ENCODE data around the gene UTP3. TPM values are rescaled to one million over a fixed set of nuclear protein-coding genes. Genes with fewer than 3 reads are reported as not detected.
"Not testable (repeated sequence)": the region's sequence is repeated elsewhere in the genome, so short reads cannot be mapped to it uniquely, and the experiment has no call there.

The UTP3 gene
- total RNA-seq, 1 donor from 2014 or later, result 14.4 TPM

- no peak for DNase-seq (ENCODE audit: low spot score)
These were observed 26.8 kb downstream of the UTP3 start for GRCh38 chr4:70715097-70715496.

- DNase-seq (ENCODE audit: low spot score), result no peak
These were observed 30.7 kb downstream of the UTP3 start for GRCh38 chr4:70718811-70719604.

GRCh38 chr4:70721747-70722146 lies 33.4 kb downstream of the UTP3 start, which contains the start of gene RUFY3:
Gene RUFY3, plus strand, starts transcription at chr4:70721964. Its CDS starts 610 bp downstream, at chr4:70722574.
- peak; percentile 82 for DNase-seq (ENCODE audit: low spot score)

- DNase-seq (ENCODE audit: low spot score), result no peak
These were observed 34.0 kb downstream of the UTP3 start for GRCh38 chr4:70722199-70722791.

- DNase-seq (ENCODE audit: low spot score), result no peak
These were observed 36.1 kb downstream of the UTP3 start for GRCh38 chr4:70724463-70724862.

GRCh38 chr4:70725633-70726032 lies 37.3 kb downstream of the UTP3 start:
- DNase-seq (ENCODE audit: low spot score), result no peak

GRCh38 chr4:70726515-70726914 lies 38.2 kb downstream of the UTP3 start:
- not testable (repeated sequence) for DNase-seq (ENCODE audit: low spot score)

GRCh38 chr4:70728091-70728490 lies 39.8 kb downstream of the UTP3 start:
- DNase-seq (ENCODE audit: low spot score), result no peak

- not testable (repeated sequence) for DNase-seq (ENCODE audit: low spot score)
These were observed 44.5 kb downstream of the UTP3 start for GRCh38 chr4:70732878-70733277.

GRCh38 chr4:70734168-70734954 lies 46.0 kb downstream of the UTP3 start:
- DNase-seq (ENCODE audit: low spot score), result peak; percentile 68

- DNase-seq (ENCODE audit: low spot score), result no peak
These were observed 46.6 kb downstream of the UTP3 start for GRCh38 chr4:70734971-70735370.

GRCh38 chr4:70735915-70736314 lies 47.6 kb downstream of the UTP3 start:
- DNase-seq (ENCODE audit: low spot score), result not testable (repeated sequence)

- DNase-seq (ENCODE audit: low spot score), result no peak
These were observed 48.7 kb downstream of the UTP3 start for GRCh38 chr4:70737006-70737405.

- no peak for DNase-seq (ENCODE audit: low spot score)
These were observed 49.1 kb downstream of the UTP3 start for GRCh38 chr4:70737409-70737808.

GRCh38 chr4:70739496-70740337 lies 51.4 kb downstream of the UTP3 start:
- DNase-seq (ENCODE audit: low spot score), result no peak

Other genes with a start within 250 kb of the UTP3 start
- 10.8 TPM for gene MUC7, start 216.3 kb upstream of the UTP3 start, total RNA-seq (ENCODE audit: insufficient read depth, low replicate concordance)
- 0.96 TPM for gene AMTN, start 170.0 kb upstream of the UTP3 start, total RNA-seq (ENCODE audit: insufficient read depth, low replicate concordance)
- gene AMBN, start 96.3 kb upstream of the UTP3 start, total RNA-seq (ENCODE audit: insufficient read depth, low replicate concordance), result 7.9 TPM
- gene ENAM, start 59.8 kb upstream of the UTP3 start, total RNA-seq (ENCODE audit: insufficient read depth, low replicate concordance), result 1.4 TPM
- gene JCHAIN, start 22.0 kb upstream of the UTP3 start, total RNA-seq (ENCODE audit: insufficient read depth, low replicate concordance), result not detected
- gene RUFY3, start 33.4 kb downstream of the UTP3 start, total RNA-seq (ENCODE audit: insufficient read depth, low replicate concordance), result 68.9 TPM
- gene GRSF1, start 151.4 kb downstream of the UTP3 start, total RNA-seq (ENCODE audit: insufficient read depth, low replicate concordance), result 47.4 TPM
- gene MOB1B, start 213.8 kb downstream of the UTP3 start, total RNA-seq (ENCODE audit: insufficient read depth, low replicate concordance), result 20.5 TPM